ENCODE results near the gene TOPORS.
"Not testable (repeated sequence)": the region's sequence is repeated elsewhere in the genome, so short reads cannot be mapped to it uniquely, and the experiment has no call there.

Gene TOPORS

DNA sequence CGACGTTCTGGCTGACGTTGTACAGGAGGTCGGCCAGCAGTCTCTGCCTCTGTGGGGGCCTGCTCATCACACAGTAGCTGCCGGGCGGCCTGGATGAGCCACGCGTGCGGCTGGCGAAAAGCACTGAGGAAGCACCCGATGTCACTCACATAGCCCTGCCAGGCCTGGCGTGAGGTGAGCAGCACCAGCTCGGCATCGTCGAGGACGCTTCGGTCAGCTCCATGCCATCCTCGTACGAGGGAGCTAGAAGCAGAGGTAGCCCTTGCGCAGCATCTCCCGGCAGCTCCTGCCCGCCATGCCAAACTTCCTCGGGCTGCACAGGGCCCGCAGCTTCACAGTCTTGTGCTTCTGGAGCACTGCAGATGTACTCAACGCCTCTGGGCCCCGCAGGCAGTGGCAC, 14.4 kb upstream of the TOPORS start:
- no peak for DNase-seq (ENCODE audit: low read depth, low spot score)

DNA sequence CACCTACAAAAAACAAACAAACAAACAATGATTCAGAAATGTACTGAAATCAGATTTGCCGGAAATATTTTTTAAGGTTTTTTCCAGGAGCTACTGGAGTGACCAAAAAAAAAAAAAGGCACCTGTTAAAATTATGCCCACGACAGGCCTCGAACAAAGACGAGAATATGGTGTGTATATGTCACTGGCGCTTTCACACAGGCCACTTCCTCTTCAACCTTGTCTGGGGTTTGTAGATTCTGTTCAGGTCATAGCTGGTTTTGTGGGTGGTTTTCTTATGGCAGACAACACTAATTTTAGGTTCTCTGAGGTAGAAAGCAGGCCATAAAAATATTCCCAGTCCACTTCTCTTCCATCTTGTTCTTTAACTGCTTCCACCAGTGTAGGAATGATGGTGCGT, 13.6 kb upstream of the TOPORS start:
- DNase-seq (ENCODE audit: low read depth, low spot score), result no peak

DNA sequence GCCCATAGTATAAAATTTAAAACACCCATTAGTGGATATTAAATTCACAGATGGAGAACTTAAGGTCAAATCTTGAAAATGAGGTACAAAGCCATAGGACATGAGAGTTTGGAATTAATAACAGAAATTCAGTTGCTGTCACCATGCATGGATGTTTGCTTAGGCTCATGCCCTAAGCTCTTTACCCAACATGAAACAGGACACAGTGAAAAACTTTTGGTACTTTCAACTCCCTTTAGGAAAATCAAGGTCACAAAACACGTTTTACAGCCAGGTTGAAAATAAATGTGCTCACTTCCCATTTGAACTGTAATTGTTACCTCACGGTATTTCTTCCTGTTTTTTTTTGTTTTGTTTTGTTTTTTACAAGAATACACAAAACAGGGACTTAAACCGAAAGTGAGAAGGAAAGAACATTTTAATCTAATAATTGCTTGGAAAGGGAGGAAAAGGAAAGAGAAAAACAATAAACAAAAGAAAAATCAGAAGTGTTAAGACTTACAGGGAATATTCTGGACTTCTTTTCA, 6.1 kb upstream of the TOPORS start:
- DNase-seq (ENCODE audit: low read depth, low spot score), result no peak

DNA sequence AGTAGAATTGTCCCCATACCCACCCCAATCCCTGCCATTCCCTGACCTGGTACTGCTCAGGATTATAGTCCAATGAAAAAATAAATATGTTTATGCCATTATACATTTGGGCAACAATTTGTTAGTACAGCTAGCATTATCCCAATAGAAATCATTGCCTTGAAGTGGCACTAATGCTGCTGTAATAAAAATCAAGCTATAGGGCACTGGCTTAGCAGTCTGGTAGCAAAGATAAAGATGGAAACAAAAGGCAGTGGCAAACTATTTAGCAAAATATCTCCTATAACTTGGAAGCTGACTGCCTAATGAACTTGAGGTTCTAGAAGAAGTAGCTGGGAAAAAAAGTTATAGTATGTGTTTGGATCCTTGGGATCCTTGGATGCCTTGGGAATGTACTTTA, 2.2 kb upstream of the TOPORS start:
- no peak for DNase-seq (ENCODE audit: low read depth, low spot score)

DNA sequence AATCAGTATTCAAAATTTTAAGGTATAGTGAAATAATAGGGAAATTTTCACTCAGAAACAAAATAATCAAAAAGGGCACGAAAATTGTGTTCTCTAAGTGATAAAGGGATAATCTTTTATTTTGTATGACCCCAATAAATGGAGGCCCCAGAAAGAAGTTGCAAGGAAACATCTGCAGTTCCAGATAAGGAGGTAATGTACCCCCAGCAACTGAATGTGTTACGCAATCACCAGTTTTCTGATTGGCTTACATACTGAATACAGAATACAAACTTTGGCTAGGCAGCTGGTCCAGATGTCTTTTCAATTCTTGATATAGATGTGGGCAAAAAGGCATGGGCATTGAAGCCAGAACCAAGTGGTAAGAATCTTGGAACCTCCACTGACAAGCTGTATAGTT, 1.7 kb upstream of the TOPORS start:
- DNase-seq (ENCODE audit: low read depth, low spot score), result no peak

DNA sequence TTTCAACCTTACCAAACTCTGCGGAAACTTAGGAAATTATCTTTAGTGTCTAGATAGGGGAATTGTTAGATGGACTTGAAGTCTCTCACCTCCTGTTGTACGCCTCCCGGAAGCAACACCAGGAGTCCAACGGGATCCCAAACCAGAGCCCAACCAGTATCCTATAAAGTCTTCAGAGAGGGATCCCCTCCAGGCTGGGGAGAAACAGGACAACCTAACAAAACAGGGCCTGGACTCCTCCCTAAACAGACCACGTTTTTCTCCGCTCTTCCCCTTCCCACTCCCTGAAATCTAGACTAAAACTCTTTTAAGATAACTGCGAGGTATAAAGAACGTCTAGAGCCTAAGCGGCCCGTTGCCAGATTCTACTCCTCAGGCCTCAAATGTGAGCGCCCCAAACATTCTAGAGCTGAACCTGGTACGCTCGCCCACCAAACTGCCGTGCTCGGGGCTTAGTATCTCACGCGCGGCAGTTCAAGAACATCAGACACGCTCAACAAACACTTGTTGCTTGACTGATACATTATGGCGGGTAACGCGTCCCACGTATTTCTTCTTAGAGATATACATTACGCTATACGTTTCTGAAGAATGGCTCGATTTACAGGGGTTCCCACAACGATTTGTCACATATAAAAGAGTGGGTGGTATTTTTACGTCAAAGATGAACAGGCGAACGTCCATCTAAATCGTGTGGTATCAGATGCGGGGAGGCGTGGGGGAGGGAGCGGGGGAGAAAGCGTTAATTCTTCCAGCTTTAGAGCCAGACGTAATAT, 922 bp downstream of the TOPORS start:
- peak; percentile 20 for DNase-seq (ENCODE audit: low read depth, low spot score)

DNA sequence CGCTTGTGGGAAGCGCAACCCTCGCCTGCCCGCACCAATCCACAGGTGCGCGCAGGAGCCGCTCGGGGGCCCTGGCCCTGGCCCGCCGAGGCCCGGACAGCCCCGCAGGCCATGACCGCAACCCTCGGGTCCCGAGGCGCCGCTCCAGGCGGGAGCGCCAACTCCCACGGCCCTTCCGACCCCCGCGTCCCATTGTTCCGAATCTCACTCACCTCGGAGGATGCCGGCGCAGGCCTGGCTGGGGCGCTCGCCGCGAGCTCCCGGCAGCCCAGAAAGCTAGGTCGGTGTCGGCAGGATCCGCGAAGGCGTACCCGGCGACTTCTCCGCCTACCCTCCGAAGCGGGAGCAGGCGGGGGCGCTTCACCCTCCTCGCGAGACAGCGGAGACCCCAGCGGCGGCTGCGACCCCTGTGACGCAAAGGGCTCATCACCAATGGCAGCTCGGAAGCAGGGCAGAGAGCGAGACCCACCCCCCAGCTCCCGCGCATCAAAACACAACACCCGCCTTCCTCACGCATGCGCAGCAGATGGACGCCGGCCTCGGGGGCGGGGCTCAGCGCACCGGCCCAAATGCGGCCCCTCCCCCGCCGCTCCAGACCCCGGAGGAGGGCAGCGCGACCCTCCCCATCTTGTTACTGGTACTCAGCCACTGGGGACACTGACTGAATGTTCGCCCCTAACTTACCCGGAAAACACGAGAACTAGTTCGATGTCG, 1.7 kb downstream of the TOPORS start:
- peak; percentile 86 for DNase-seq (ENCODE audit: low read depth, low spot score)

DNA sequence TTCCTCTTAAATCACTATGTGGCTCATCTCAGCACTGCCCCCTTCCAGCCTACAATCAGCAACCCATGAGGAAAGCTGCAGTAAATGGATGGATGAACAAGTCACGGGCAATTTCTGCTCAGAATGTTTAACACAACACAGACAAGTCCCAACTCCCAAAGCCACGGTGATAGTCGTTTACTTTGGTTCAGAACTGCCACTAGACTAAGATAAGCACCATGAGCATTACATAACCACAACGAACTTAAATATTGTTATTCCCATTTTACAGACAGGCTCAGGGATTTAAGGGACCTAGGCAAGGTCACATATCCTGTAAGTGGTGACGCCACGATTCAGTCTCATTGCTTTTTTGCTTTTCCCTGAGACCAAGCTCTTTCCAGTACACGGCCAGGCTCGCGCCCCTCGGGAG, 2.2 kb downstream of the TOPORS start:
- no peak for DNase-seq (ENCODE audit: low read depth, low spot score)

DNA sequence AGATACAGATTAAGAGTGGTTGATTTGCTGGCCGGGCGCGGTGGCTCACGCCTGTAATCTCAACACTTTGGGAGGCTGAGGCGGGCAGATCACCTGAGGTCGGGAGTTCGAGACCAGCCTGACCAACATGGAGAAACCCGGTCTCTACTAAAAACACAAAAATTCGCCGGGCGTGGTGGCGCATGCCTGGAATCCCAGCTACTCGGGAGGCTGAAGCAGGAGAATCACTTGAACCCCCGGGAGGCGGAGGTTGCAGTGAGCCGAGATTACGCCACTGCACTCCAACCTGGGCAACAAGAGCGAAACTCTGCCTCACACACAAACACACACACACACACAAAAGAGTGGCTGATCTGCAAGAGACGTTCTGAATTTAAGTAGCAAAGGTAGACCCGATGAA, 4.2 kb downstream of the TOPORS start:
- not testable (repeated sequence) for DNase-seq (ENCODE audit: low read depth, low spot score)

DNA sequence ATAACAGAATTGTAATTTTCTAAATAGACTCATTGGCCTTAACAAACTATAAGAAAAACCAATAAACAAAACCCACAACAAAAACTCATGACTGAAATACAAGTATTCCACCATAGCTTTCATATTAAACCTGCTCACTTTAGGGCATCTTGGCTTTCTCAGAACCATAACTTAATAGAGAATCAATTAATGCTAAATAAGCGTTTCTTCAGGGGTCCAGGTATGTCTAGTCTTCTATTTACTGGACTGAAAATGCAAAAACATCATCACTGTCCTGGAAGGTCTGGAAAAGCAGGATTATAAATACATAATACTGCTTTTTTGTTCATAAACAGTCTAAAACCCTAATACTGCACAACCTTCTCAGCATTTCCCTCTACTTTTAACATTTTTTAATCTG, 6.5 kb downstream of the TOPORS start:
- DNase-seq (ENCODE audit: low read depth, low spot score), result no peak

DNA sequence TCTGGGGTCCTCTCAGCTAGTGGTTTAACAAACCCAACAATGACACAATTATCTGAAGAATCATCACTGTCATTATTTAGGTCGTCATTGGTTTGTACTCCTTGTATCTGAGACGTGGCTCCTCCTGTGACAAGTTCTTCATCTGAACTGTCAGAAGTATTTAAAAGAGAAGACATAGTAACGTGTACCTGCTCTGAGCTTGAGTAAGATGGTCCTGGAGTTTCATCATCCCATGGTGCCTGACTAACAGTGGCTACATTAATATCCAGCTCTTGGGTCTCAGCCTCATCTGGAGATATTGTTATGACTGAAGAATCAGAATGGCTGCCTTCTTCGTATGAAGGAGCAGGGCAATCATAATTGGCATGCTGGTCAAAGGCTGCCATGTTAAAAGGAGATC, 9.3 kb downstream of the TOPORS start:
- DNase-seq (ENCODE audit: low read depth, low spot score), result no peak

DNA sequence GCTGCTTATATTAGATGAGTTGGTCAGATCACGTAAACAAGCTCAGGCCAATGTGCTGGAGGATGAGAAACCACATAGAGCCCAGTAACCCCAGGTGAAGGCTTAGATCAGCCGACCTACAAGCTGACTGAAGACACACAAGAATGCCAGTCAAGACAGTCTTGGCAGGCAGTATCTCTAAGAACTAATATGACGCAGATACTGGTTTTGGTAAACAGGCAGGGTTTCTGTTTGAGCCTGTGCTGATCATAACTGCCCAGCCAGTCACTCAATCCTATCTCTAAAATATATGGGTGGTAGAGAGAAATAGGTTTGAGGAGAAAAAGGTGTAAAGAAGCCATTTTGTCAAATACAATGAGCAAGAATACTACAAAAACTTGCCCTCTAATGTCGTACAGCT, 18.6 kb downstream of the TOPORS start:
- no peak for DNase-seq (ENCODE audit: low read depth, low spot score)

DNA sequence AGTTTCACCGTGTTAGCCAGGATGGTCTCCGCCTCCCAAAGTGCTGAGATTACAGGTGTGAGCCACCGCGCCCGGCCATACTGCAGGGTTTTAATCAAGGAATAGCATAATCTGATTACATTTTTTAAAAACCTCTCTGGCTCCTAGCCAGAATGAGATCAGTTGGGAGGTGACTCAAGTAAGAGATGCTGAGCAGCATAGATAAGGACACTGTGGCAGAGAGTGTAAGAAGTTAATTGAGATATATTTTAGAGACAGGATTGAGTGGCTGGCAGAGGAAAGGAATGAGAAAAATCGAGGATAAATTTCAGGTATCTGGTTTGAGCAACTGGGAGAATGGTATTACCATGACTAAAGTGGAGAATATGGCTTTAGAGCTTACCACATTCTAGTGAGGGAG, 19.1 kb downstream of the TOPORS start:
- DNase-seq (ENCODE audit: low read depth, low spot score), result no peak

DNA sequence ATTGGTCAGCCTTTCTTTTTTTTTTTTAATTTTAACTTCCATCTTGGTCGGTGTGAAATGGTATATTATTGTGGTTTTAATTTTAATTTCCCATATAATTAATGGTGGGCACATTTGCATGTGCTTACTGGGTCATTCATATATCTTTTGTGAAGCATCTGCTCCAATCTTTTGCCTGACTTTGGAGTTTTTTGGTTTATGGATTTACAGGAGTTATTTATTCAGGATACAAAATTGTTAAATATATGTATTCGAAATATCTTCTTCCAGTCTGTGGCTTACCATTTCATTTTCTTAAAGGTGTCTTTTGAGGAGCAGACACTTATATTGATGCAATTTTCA, 25.7 kb downstream of the TOPORS start:
- no peak for DNase-seq (ENCODE audit: low read depth, low spot score)

DNA sequence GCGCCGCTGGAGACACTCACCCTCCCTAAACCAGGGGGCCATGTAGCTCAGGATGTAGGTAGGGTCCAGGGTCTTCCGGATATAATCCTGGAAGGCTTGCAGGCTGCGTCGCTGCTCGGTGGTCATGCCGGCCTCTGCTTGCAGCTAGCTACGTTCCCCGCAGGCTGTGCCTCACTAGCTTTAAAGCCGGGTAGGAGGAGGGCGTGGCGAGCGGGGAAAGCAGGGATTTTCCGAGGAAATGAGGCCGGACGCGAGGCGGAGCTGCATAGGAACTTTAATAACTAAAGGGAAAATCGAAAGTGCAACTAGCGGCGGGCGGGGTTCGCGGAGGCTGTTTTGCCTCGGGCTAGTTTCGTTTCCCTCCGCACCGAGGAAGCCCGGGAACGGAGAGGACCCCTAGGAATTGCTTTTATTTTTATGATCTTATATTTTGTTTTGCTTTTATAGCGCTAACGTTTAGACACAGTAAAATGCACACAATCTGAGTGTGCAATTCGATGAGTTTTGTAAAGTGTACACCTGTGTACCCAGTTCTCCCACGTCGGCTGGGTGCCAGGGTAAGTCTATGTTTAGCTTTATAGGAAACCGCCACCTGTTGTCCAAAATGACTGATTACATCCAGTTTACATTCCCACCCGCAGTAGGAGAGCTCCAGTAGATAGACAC, 26.2 kb downstream of the TOPORS start, which contains the start of gene RIGI:
Gene RIGI, minus strand, starts transcription at position 156 of the 666 bp plus-strand sequence. Its CDS starts 30 bp downstream, at position 126.
- peak; percentile 61 for DNase-seq (ENCODE audit: low read depth, low spot score)

DNA sequence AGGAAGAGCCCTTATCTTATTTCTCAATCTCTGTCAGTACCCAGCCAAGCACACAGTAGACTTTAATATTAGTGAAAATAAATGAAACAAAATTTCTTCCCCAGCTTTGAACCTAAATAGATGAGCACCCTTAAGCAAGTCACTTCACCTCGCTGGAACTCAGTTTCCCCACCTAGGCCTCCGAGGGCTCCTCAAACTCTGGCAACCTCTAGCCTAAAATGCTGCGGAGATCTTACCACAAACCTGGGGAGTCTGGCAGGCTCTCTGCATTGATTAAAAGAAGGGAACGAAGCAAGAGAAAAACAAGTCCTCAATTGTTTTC, 26.7 kb downstream of the TOPORS start:
- no peak for DNase-seq (ENCODE audit: low read depth, low spot score)

DNA sequence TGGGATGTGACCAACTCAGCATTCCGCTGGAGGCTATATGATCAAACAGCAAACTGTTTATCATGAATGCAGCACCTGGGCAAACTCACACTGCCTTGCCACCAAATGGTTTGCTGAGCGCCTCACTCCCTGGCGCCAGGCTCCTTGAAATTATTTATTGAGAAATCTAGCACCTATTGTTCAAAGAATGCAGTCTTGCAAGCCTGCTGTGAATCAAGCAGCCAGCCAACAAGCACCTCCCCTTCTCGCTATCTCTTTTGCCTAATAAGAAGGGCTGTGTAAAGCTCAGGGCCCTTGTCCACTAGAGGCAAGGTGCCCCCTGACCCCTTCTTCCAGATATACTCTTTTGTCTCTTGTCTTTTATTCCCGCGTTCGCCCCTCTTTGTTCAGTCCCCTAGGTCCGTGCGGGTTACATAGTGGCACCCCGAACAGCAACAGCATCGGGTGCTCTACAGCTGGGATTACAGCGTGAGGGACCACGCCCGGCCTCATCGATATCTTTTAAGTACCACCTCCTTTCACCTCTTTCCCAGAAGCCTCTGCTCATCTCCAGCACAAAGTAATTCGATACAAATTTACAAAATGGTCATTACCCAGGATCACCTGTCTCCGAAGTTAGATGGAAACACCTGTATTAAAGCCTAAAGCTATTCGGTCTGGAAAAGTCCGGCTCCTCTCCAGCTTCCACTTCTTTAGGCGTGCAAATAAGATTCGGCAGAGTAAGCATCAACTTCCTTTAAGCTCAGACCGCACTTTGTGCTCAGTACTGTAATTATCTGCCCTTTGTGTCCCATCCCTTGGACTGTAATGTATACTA, 27.3 kb downstream of the TOPORS start:
- no peak for DNase-seq (ENCODE audit: low read depth, low spot score)

DNA sequence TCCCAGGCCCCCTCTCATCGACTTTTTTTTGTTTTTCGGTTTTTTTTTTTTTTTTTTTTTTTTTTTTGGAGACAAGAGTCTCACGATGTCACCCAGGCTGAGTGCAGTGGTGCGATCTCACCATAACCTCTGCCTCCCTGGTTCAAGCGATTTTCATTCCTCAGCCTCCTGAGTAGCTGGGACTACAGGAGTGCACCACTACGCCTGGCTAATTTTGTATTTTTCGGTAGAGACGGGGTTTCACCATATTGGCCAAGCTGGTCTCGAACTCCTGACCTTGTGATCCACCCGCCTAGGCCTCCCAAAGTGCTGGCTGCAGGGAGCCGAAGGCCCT, 27.9 kb downstream of the TOPORS start:
- not testable (repeated sequence) for DNase-seq (ENCODE audit: low read depth, low spot score)

DNA sequence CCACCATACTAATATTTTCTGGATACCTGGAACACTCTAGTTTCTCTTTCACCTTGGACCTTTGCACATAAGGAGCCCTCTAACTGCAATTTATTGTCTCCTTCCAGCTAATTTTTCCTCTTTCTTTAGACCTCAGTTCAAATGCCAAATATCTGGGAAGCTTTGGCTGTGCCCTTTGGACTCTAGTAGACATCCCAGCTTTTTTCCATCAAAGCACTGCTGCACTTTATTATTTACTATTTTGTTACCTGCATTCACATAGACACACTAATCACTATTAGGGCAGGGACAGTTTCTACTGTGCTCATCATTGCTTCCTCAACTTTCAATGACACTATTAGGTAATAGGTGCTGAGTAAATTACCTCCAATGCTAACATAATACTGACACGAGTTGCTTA, 28.5 kb downstream of the TOPORS start:
- no peak for DNase-seq (ENCODE audit: low read depth, low spot score)

DNA sequence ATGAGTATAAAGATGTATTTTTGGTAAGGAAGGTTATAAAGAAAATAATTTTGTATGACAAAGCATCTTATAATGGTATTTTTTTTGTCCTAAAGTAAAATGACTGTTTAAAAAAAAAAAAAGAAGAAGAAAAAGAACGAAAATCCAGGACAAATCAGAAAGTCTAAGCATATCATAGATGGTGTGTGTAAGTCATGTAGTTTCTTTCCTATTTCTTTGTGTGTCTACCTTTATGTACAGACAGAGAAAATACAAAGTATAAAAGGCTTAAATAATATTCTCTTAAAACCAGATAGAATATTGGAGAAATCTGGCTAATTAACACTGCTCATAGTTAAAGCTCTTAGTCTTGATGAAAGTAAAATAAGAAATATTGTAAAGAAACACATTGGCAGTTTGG, 34.1 kb downstream of the TOPORS start:
- DNase-seq (ENCODE audit: low read depth, low spot score), result no peak

DNA sequence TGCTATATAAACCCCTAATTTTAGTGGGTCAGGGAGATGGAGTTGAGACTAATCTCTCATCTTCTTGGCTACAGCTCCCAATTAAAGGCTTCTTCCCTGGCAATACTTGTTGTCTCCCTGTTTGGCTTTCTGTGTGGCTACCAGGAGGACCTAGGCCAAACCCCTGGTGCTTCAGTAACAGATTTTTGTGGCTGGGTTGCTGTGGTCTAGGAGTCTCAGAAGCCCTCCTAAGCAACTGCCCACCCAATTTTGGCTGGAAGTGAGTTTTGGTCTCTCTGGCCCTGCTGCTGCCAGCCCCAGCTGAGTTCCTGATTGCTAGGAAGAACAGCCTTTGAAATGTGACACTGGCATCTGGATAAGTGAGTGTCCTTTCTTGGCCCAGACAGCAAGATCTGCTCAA, 36.1 kb downstream of the TOPORS start:
- no peak for DNase-seq (ENCODE audit: low read depth, low spot score)

DNA sequence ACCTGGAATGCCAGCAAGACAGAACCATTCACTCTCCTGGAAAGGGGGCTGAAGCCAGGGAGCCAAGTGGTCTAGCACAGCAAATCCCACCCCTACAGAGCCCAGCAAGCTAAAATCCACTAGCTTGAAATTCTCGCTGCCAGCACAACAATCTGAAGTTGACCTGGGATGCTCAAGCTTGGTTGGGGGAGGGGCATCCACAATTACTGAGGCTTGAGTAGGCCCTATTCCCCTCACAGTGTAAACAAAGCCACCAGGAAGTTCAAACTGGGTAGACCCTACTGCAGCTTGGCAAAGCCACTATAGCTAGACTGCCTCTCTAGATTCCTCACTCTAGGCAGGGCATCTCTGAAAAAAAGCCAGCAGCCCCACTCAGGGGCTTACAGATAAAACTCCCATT, 43.7 kb downstream of the TOPORS start:
- DNase-seq (ENCODE audit: low read depth, low spot score), result no peak

All from activated CD4-positive, CD25-positive, alpha-beta regulatory T cell treated with anti-CD3 and anti-CD28 coated beads, Interleukin-2, amount 50 U/mL, for 16 hours (primary cell).